Right lung (tissue), 5 donors: Measurements from ENCODE around the gene ATP6V0D1. TPM values are rescaled to one million over a fixed set of nuclear protein-coding genes. Genes with fewer than 3 reads are reported as not detected.

Experiments
- DNase-seq, 2 donors: peaks; one replicate each; pipeline ENCODE4 v3.0.0-alpha.2; 2013
- polyA plus RNA-seq, 5 donors: library from polyadenylated mRNA; unstranded; fragments of 120-200 nt; gene quantifications; one replicate each; pipeline versions ENCODE4 v1.2.1 to v1.2.3, GENCODE V29; 2013; ENCODE audit warnings: inconsistent platforms in 1 of 5, low replicate concordance in 1 of 5; ENCODE audit not compliant: insufficient read length in 5 of 5, insufficient read depth in 1 of 5

ATP6V0D1 gene
- polyA plus RNA-seq, 5 donors, result 44.5 to 73.4 (median 48.8) TPM

- no peak for DNase-seq
These were observed 87.2 kb downstream of the ATP6V0D1 start for GRCh38 chr16:67393788-67394154.

- peak; percentile 87 to 88 for DNase-seq
These were observed 87.7 kb downstream of the ATP6V0D1 start, which contains the start of gene TPPP3 for GRCh38 chr16:67393111-67393787. TPPP3 (minus strand) TSS chr16:67393498; CDS start chr16:67391111, 2,387 bp downstream.

GRCh38 chr16:67392301-67393059 lies 88.5 kb downstream of the ATP6V0D1 start:
- DNase-seq, result no peak

GRCh38 chr16:67391424-67392300 lies 89.3 kb downstream of the ATP6V0D1 start:
- DNase-seq, result no peak

GRCh38 chr16:67390816-67391423 lies 90.0 kb downstream of the ATP6V0D1 start:
- DNase-seq, result no peak

GRCh38 chr16:67389911-67390815 lies 90.8 kb downstream of the ATP6V0D1 start:
- no peak for DNase-seq

- no peak for DNase-seq
These were observed 92.4 kb downstream of the ATP6V0D1 start for GRCh38 chr16:67388591-67388990.

GRCh38 chr16:67388191-67388590 lies 92.8 kb downstream of the ATP6V0D1 start:
- no peak for DNase-seq

Other genes with a start within 250 kb of the ATP6V0D1 start
- gene FHOD1, start 233.7 kb downstream of the ATP6V0D1 start, polyA plus RNA-seq, result 100 to 1,000 TPM; 134 to 279 (median 182) TPM
- 10 to 100 TPM; 15.7 to 21.1 (median 19.4) TPM for gene SLC9A5, start 232.2 kb downstream of the ATP6V0D1 start, polyA plus RNA-seq
- gene PLEKHG4, start 201.6 kb downstream of the ATP6V0D1 start, polyA plus RNA-seq, result 10 to 100 TPM; 29.1 to 38.9 (median 31.0) TPM
- 10 to 100 TPM in 2 of 5 donors, 1 to 10 TPM in 3; 6.5 to 10.3 (median 8.5) TPM for gene KCTD19, start 154.4 kb downstream of the ATP6V0D1 start, polyA plus RNA-seq
- 10 to 100 TPM; 38.8 to 67.8 (median 55.0) TPM for gene LRRC36, start 154.3 kb downstream of the ATP6V0D1 start, polyA plus RNA-seq
- 100 to 1,000 TPM; 284 to 468 (median 389) TPM for gene TPPP3, start 87.7 kb downstream of the ATP6V0D1 start, polyA plus RNA-seq
- 10 to 100 TPM; 14.7 to 28.3 (median 20.0) TPM for gene ZDHHC1, start 64.7 kb downstream of the ATP6V0D1 start, polyA plus RNA-seq
- 10 to 100 TPM; 31.9 to 86.2 (median 58.9) TPM for gene HSD11B2, start 50.0 kb downstream of the ATP6V0D1 start, polyA plus RNA-seq
- gene AGRP, start 2.4 kb upstream of the ATP6V0D1 start, polyA plus RNA-seq, result under 1 TPM in 1 of 5 donors, not detected in 4; 0.32 TPM
- 10 to 100 TPM; 38.3 to 62.4 (median 53.0) TPM for gene RIPOR1, start 47.7 kb upstream of the ATP6V0D1 start, polyA plus RNA-seq
- gene CTCF, start 81.4 kb upstream of the ATP6V0D1 start, polyA plus RNA-seq, result 10 to 100 TPM; 65.8 to 73.4 (median 71.6) TPM
- gene CARMIL2, start 164.0 kb upstream of the ATP6V0D1 start, polyA plus RNA-seq, result 1 to 10 TPM; 2.4 to 6.3 (median 4.6) TPM
- gene ACD, start 179.1 kb upstream of the ATP6V0D1 start, polyA plus RNA-seq, result 10 to 100 TPM; 19.0 to 30.4 (median 23.0) TPM
- gene PARD6A, start 179.8 kb upstream of the ATP6V0D1 start, polyA plus RNA-seq, result 1 to 10 TPM; 1.2 to 2.7 (median 1.5) TPM
- gene ENKD1, start 185.6 kb upstream of the ATP6V0D1 start, polyA plus RNA-seq, result 10 to 100 TPM; 18.4 to 34.7 (median 25.3) TPM
- 1 to 10 TPM; 2.0 to 3.4 (median 3.1) TPM for gene C16orf86, start 185.7 kb upstream of the ATP6V0D1 start, polyA plus RNA-seq
- 10 to 100 TPM; 28.1 to 40.8 (median 36.1) TPM for gene GFOD2, start 238.2 kb upstream of the ATP6V0D1 start, polyA plus RNA-seq